Measurements from ENCODE around the gene AKR1B15.

DNA sequence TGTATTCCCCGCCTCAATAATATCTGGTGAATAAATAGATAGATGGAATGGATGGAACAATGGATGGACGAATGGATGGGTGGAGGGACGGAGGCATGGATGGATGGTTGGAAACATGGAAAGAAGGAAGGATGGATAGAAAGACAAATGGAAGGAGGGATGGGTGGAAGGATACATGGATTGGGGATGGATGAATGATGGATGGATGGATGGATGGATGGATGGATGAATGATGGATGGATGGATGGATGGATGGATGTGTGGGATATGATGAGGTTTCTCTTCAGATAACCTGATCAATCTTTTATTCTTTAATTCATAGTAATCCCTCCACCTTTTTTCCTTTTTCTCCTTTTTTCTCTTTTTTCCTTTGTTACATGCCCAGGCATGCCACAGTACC, 3.0 kb upstream of the AKR1B15 start:
- no peak for TF ChIP-seq POLR2A (IDR thresholded peaks at IDR 0.05)
- TF ChIP-seq, protein P1, sequence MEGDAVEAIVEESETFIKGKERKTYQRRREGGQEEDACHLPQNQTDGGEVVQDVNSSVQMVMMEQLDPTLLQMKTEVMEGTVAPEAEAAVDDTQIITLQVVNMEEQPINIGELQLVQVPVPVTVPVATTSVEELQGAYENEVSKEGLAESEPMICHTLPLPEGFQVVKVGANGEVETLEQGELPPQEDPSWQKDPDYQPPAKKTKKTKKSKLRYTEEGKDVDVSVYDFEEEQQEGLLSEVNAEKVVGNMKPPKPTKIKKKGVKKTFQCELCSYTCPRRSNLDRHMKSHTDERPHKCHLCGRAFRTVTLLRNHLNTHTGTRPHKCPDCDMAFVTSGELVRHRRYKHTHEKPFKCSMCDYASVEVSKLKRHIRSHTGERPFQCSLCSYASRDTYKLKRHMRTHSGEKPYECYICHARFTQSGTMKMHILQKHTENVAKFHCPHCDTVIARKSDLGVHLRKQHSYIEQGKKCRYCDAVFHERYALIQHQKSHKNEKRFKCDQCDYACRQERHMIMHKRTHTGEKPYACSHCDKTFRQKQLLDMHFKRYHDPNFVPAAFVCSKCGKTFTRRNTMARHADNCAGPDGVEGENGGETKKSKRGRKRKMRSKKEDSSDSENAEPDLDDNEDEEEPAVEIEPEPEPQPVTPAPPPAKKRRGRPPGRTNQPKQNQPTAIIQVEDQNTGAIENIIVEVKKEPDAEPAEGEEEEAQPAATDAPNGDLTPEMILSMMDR (IDR thresholded peaks at IDR 0.05) = no peak

Measured in heart left ventricle (tissue), 13 donors.